HEK293 (cell line): ENCODE results near the gene TUBB3.

Source experiments
- GLIS1 ChIP-seq: fragments of 450-650 bp; formaldehyde crosslinking; IDR thresholded peaks from 2 replicates; pipeline ENCODE4 v1.5.1; 2016; ENCODE audit warnings: missing biosample characterization, missing genetic modification characterization
- KLF1 ChIP-seq: fragments of 450-650 bp; formaldehyde crosslinking; IDR thresholded peaks from 2 replicates; pipeline ENCODE4 v1.5.1; 2016; ENCODE audit warnings: missing biosample characterization, missing genetic modification characterization
- PRDM1 ChIP-seq: fragments of 450-650 bp; formaldehyde crosslinking; IDR thresholded peaks from 2 replicates; pipeline ENCODE4; 2016; ENCODE audit warnings: missing biosample characterization, missing genetic modification characterization
- SCRT2 ChIP-seq: fragments of 450-650 bp; formaldehyde crosslinking; IDR thresholded peaks from 2 replicates; pipeline ENCODE4 v1.5.1; 2016; ENCODE audit warnings: missing biosample characterization, missing genetic modification characterization
- ZBTB48 ChIP-seq: fragments of 450-650 bp; formaldehyde crosslinking; IDR thresholded peaks from 2 replicates; pipeline ENCODE4 v1.5.1; 2016; ENCODE audit warnings: missing biosample characterization, missing genetic modification characterization
- ZBTB8A ChIP-seq: fragments of 450-650 bp; formaldehyde crosslinking; IDR thresholded peaks from 2 replicates; pipeline ENCODE4 v1.5.1; 2016; ENCODE audit warnings: missing biosample characterization, missing genetic modification characterization
- ZIC2 ChIP-seq: fragments of 450-650 bp; formaldehyde crosslinking; IDR thresholded peaks from 2 replicates; pipeline ENCODE4 v1.5.1; 2016; ENCODE audit warnings: missing biosample characterization, missing genetic modification characterization
- ZNF132 ChIP-seq: fragments of 450-650 bp; formaldehyde crosslinking; IDR thresholded peaks from 2 replicates; pipeline ENCODE4 v1.5.1; 2017; ENCODE audit warnings: missing biosample characterization, missing genetic modification characterization, borderline replicate concordance
- ZNF169 ChIP-seq: fragments of 450-650 bp; formaldehyde crosslinking; IDR thresholded peaks from 2 replicates; pipeline ENCODE4 v1.5.1; 2016; ENCODE audit warnings: missing biosample characterization, missing genetic modification characterization
- ZNF184 ChIP-seq: fragments of 450-650 bp; IDR thresholded peaks from 2 replicates; pipeline ENCODE4 v1.5.1; 2018; ENCODE audit warnings: missing biosample characterization, mild to moderate bottlenecking, missing genetic modification characterization
- ZNF19 ChIP-seq: fragments of 450-650 bp; formaldehyde crosslinking; IDR thresholded peaks from 2 replicates; pipeline ENCODE4; 2016; ENCODE audit warnings: missing biosample characterization, missing genetic modification characterization, low read depth
- ZNF221 ChIP-seq: fragments of 450-650 bp; formaldehyde crosslinking; IDR thresholded peaks from 2 replicates; pipeline ENCODE4 v1.5.1; 2017; ENCODE audit warnings: missing biosample characterization, missing genetic modification characterization, borderline replicate concordance
- ZNF544 ChIP-seq: fragments of 450-650 bp; formaldehyde crosslinking; IDR thresholded peaks from 2 replicates; pipeline ENCODE4 v1.5.0; 2017; ENCODE audit warnings: missing biosample characterization, missing genetic modification characterization
- ZNF548 ChIP-seq: fragments of 450-650 bp; formaldehyde crosslinking; IDR thresholded peaks from 2 replicates; pipeline ENCODE4 v1.5.1; 2016; ENCODE audit warnings: missing biosample characterization, missing genetic modification characterization
- ZNF571 ChIP-seq: fragments of 450-650 bp; formaldehyde crosslinking; IDR thresholded peaks from 2 replicates; pipeline ENCODE4 v1.5.0; 2017; ENCODE audit warnings: missing biosample characterization, missing genetic modification characterization
- ZNF585B ChIP-seq: fragments of 450-650 bp; formaldehyde crosslinking; IDR thresholded peaks from 2 replicates; pipeline ENCODE4 v1.5.1; 2016; ENCODE audit warnings: missing biosample characterization, missing genetic modification characterization
- ZNF792 ChIP-seq: fragments of 450-650 bp; formaldehyde crosslinking; IDR thresholded peaks from 2 replicates; pipeline ENCODE4 v1.5.1; 2016; ENCODE audit warnings: missing biosample characterization, missing genetic modification characterization
- ZNF843 ChIP-seq: fragments of 450-650 bp; formaldehyde crosslinking; IDR thresholded peaks from 2 replicates; pipeline ENCODE4 v1.5.1; 2016; ENCODE audit warnings: missing biosample characterization, missing genetic modification characterization
- ZSCAN30 ChIP-seq: fragments of 450-650 bp; IDR thresholded peaks from 2 replicates; pipeline ENCODE4 v1.5.1; 2018; ENCODE audit warnings: missing biosample characterization, mild to moderate bottlenecking, missing genetic modification characterization, moderate library complexity
- TF ChIP-seq, protein P1 (sequence below): fragments of 450-650 bp; formaldehyde crosslinking; IDR thresholded peaks from 2 replicates; pipeline ENCODE4 v1.5.1; 2016; ENCODE audit warnings: missing biosample characterization, missing genetic modification characterization, borderline replicate concordance
- TF ChIP-seq, protein P2 (sequence below): fragments of 450-650 bp; formaldehyde crosslinking; IDR thresholded peaks from 2 replicates; pipeline ENCODE4 v1.5.1; 2017; ENCODE audit warnings: missing biosample characterization, mild to moderate bottlenecking, missing genetic modification characterization, moderate library complexity
- TF ChIP-seq, protein P3 (sequence below): fragments of 450-650 bp; formaldehyde crosslinking; IDR thresholded peaks from 2 replicates; pipeline ENCODE4 v1.5.1; 2016; ENCODE audit warnings: missing biosample characterization, missing genetic modification characterization
- TF ChIP-seq, protein P4 (sequence below): fragments of 450-650 bp; formaldehyde crosslinking; IDR thresholded peaks from 2 replicates; pipeline ENCODE4; 2016; ENCODE audit warnings: missing biosample characterization, missing genetic modification characterization
- TF ChIP-seq, protein P5 (sequence below): fragments of 450-650 bp; formaldehyde crosslinking; IDR thresholded peaks from 2 replicates; pipeline ENCODE4 v1.5.1; 2017; ENCODE audit warnings: missing biosample characterization, missing genetic modification characterization
- TF ChIP-seq, protein P6 (sequence below): fragments of 450-650 bp; formaldehyde crosslinking; IDR thresholded peaks from 2 replicates; pipeline ENCODE4 v1.5.1; 2016; ENCODE audit warnings: missing biosample characterization, missing genetic modification characterization
- TF ChIP-seq, protein P7 (sequence below): IDR thresholded peaks from 2 replicates; pipeline ENCODE4 v1.6.1; 2011; ENCODE audit warnings: mild to moderate bottlenecking, low read depth, low read length, borderline replicate concordance
- TF ChIP-seq, protein P8 (sequence below): fragments of 450-650 bp; formaldehyde crosslinking; IDR thresholded peaks from 2 replicates; pipeline ENCODE4 v1.5.1; 2016; ENCODE audit warnings: missing biosample characterization, missing genetic modification characterization

The TUBB3 gene

DNA sequence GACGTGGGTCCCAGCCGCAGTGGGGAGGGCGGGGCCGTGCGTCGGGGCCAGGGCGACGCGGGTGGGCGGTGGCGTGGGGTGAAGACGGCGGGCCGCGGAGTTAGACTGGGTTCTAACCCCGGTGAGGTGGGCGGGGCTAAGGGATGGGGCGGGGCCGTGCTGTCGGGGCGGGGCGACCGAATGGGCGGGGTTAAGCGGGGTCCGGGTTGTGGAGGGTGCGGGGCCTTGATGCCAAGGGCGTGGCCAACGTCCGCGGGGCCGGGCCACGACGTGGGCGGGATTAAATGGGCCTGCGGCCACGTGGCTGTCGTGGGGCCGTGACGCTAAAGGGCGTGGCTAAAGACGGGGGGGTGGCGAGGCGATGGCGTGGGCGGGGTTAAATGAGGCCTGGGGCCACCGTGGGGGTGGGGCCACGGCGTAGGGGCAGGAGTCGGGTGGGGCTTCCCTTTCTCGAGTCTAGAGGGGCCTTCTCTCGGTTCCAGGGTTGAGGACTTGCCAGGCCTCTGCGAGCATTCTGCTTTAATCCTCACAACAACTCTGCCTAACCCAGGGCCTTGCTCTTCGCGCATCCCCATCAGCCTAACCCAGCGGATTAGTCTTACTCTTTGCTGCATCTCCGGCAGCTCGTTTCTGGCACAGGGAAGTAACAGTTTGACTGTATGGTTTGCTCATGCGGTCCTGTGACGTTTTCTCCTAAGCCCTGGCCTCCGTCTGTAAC, 49.0 kb upstream of the TUBB3 start (continued):
- TF ChIP-seq, protein P1, sequence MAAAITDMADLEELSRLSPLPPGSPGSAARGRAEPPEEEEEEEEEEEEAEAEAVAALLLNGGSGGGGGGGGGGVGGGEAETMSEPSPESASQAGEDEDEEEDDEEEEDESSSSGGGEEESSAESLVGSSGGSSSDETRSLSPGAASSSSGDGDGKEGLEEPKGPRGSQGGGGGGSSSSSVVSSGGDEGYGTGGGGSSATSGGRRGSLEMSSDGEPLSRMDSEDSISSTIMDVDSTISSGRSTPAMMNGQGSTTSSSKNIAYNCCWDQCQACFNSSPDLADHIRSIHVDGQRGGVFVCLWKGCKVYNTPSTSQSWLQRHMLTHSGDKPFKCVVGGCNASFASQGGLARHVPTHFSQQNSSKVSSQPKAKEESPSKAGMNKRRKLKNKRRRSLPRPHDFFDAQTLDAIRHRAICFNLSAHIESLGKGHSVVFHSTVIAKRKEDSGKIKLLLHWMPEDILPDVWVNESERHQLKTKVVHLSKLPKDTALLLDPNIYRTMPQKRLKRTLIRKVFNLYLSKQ, result no peak
- TF ChIP-seq ZIC2 (tag by site-specific recombination) (0 out of 2 replicates have a peak, but pooled peaks have one; percentile 17), ZNF792 (tag by site-specific recombination) (no peak), GLIS1 (tag by site-specific recombination) (peak; percentile 17; the same call in 1 of the 2 replicates), ZNF169 (tag by site-specific recombination) (no peak), ZNF544 (tag by site-specific recombination) (no peak), ZNF184 (tag by site-specific recombination) (no peak), ZNF585B (no peak), ZNF843 (tag by site-specific recombination) (no peak), ZNF19 (tag by site-specific recombination) (no peak), PRDM1 (tag by site-specific recombination) (no peak), ZNF221 (no peak), ZSCAN30 (no peak), SCRT2 (tag by site-specific recombination) (no peak; the same call in 1 of the 2 replicates), ZNF571 (tag by site-specific recombination) (no peak), ZNF548 (tag by site-specific recombination) (no peak), ZNF132 (no peak), KLF1 (tag by site-specific recombination) (peak; percentile 90), ZBTB48 (tag by site-specific recombination) (no peak), ZBTB8A (tag by site-specific recombination) (no peak)
- TF ChIP-seq, protein P2, sequence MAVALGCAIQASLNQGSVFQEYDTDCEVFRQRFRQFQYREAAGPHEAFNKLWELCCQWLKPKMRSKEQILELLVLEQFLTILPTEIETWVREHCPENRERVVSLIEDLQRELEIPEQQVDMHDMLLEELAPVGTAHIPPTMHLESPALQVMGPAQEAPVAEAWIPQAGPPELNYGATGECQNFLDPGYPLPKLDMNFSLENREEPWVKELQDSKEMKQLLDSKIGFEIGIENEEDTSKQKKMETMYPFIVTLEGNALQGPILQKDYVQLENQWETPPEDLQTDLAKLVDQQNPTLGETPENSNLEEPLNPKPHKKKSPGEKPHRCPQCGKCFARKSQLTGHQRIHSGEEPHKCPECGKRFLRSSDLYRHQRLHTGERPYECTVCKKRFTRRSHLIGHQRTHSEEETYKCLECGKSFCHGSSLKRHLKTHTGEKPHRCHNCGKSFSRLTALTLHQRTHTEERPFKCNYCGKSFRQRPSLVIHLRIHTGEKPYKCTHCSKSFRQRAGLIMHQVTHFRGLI (tag by site-specific recombination), result 0 out of 2 replicates have a peak, but pooled peaks have one; percentile 23
- TF ChIP-seq, protein P3, sequence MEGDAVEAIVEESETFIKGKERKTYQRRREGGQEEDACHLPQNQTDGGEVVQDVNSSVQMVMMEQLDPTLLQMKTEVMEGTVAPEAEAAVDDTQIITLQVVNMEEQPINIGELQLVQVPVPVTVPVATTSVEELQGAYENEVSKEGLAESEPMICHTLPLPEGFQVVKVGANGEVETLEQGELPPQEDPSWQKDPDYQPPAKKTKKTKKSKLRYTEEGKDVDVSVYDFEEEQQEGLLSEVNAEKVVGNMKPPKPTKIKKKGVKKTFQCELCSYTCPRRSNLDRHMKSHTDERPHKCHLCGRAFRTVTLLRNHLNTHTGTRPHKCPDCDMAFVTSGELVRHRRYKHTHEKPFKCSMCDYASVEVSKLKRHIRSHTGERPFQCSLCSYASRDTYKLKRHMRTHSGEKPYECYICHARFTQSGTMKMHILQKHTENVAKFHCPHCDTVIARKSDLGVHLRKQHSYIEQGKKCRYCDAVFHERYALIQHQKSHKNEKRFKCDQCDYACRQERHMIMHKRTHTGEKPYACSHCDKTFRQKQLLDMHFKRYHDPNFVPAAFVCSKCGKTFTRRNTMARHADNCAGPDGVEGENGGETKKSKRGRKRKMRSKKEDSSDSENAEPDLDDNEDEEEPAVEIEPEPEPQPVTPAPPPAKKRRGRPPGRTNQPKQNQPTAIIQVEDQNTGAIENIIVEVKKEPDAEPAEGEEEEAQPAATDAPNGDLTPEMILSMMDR, result no peak
- TF ChIP-seq, protein P4, sequence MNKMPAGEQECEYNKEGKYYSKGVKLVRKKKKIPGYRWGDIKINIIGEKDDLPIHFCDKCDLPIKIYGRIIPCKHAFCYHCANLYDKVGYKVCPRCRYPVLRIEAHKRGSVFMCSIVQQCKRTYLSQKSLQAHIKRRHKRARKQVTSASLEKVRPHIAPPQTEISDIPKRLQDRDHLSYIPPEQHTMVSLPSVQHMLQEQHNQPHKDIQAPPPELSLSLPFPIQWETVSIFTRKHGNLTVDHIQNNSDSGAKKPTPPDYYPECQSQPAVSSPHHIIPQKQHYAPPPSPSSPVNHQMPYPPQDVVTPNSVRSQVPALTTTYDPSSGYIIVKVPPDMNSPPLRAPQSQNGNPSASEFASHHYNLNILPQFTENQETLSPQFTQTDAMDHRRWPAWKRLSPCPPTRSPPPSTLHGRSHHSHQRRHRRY, result no peak
- TF ChIP-seq, protein P5, sequence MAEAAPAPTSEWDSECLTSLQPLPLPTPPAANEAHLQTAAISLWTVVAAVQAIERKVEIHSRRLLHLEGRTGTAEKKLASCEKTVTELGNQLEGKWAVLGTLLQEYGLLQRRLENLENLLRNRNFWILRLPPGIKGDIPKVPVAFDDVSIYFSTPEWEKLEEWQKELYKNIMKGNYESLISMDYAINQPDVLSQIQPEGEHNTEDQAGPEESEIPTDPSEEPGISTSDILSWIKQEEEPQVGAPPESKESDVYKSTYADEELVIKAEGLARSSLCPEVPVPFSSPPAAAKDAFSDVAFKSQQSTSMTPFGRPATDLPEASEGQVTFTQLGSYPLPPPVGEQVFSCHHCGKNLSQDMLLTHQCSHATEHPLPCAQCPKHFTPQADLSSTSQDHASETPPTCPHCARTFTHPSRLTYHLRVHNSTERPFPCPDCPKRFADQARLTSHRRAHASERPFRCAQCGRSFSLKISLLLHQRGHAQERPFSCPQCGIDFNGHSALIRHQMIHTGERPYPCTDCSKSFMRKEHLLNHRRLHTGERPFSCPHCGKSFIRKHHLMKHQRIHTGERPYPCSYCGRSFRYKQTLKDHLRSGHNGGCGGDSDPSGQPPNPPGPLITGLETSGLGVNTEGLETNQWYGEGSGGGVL (tag by site-specific recombination), result no peak
- TF ChIP-seq, protein P6, sequence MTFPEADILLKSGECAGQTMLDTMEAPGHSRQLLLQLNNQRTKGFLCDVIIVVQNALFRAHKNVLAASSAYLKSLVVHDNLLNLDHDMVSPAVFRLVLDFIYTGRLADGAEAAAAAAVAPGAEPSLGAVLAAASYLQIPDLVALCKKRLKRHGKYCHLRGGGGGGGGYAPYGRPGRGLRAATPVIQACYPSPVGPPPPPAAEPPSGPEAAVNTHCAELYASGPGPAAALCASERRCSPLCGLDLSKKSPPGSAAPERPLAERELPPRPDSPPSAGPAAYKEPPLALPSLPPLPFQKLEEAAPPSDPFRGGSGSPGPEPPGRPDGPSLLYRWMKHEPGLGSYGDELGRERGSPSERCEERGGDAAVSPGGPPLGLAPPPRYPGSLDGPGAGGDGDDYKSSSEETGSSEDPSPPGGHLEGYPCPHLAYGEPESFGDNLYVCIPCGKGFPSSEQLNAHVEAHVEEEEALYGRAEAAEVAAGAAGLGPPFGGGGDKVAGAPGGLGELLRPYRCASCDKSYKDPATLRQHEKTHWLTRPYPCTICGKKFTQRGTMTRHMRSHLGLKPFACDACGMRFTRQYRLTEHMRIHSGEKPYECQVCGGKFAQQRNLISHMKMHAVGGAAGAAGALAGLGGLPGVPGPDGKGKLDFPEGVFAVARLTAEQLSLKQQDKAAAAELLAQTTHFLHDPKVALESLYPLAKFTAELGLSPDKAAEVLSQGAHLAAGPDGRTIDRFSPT (tag by site-specific recombination), result peak; percentile 86
- TF ChIP-seq, protein P7, sequence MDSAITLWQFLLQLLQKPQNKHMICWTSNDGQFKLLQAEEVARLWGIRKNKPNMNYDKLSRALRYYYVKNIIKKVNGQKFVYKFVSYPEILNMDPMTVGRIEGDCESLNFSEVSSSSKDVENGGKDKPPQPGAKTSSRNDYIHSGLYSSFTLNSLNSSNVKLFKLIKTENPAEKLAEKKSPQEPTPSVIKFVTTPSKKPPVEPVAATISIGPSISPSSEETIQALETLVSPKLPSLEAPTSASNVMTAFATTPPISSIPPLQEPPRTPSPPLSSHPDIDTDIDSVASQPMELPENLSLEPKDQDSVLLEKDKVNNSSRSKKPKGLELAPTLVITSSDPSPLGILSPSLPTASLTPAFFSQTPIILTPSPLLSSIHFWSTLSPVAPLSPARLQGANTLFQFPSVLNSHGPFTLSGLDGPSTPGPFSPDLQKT, result no peak
- TF ChIP-seq, protein P8, sequence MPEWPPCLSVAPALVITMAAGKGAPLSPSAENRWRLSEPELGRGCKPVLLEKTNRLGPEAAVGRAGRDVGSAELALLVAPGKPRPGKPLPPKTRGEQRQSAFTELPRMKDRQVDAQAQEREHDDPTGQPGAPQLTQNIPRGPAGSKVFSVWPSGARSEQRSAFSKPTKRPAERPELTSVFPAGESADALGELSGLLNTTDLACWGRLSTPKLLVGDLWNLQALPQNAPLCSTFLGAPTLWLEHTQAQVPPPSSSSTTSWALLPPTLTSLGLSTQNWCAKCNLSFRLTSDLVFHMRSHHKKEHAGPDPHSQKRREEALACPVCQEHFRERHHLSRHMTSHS, result no peak
